Endothelial cell of umbilical vein (primary cell): ENCODE results near the gene FLRT2. TPM values are rescaled to one million over a fixed set of nuclear protein-coding genes. Genes with fewer than 3 reads are reported as not detected.

Experiments used
- BruUV-seq: library from RNA; stranded (reverse); fragments of 400-500 nt; replicated peaks from 2 replicates; lab custom pipeline; 2021; lab: Mats Ljungman, UMichigan
- CTCF ChIA-PET: fragments of 300-600, 350-600 bp; sonication (Branson Sonifier 250); formaldehyde crosslinking; loops from one replicate; lab custom pipeline; 2021; ENCODE audit warnings: antibody characterized with exemption, inconsistent platforms; lab: Charles Lee
- POLR2A ChIA-PET: fragments of 300-600, 350-600 bp; sonication (Branson Sonifier 250); formaldehyde crosslinking; loops from one replicate; lab custom pipeline; 2021; ENCODE audit warnings: antibody characterized with exemption, inconsistent platforms; lab: Charles Lee
- DNase-seq: peaks from one replicate; pipeline ENCODE4 v3.0.0-alpha.2; 2011; ENCODE audit warnings: low read depth, low spot score
- FAIRE-seq: peaks from 2 replicates; lab custom pipeline; 2011; peaks lifted over from hg19 to GRCh38; lab: Jason Lieb, UNC
- H2AFZ ChIP-seq: 2 replicates; pipeline ENCODE4 v1.6.0; 2012; ENCODE audit warnings: low read depth, low read length, control low read depth, inconsistent platforms
- H3K27ac ChIP-seq: 2 replicates; pipeline ENCODE4 v1.5.1; 2011; ENCODE audit warnings: low read depth, mild to moderate bottlenecking, control low read depth, low read length, moderate library complexity; ENCODE audit not compliant: insufficient read depth
- H3K27me3 ChIP-seq, 2 experiments: 2 replicates each; pipeline versions ENCODE4 v1.6.0 to v1.6.1; 2011; ENCODE audit warnings: low read length in 2 of 2, mixed read lengths in 1 of 2; ENCODE audit not compliant: control insufficient read depth in 2 of 2, insufficient read depth in 2 of 2
- H3K36me3 ChIP-seq, 2 experiments: 2 replicates in 1 of 2; 3 replicates in 1 of 2; pipeline ENCODE4 v1.5.1; 2011; ENCODE audit warnings: low read length in 2 of 2, mild to moderate bottlenecking in 1 of 2, moderate library complexity in 1 of 2; ENCODE audit not compliant: control insufficient read depth in 2 of 2, insufficient read depth in 2 of 2; ENCODE audit errors: extremely low read depth in 1 of 2
- H3K4me1 ChIP-seq: 3 replicates; pipeline ENCODE4 v1.5.1; 2011; ENCODE audit warnings: mild to moderate bottlenecking, low read length; ENCODE audit not compliant: control insufficient read depth, insufficient read depth; ENCODE audit errors: extremely low read depth
- H3K4me2 ChIP-seq: 2 replicates; pipeline ENCODE4 v1.6.1; 2011; ENCODE audit warnings: low read length, control low read depth, mixed read lengths; ENCODE audit not compliant: insufficient read depth
- H3K4me3 ChIP-seq, 3 experiments: fragments of 200-600 bp in 1 of 3; sonication (generic), shearing (Covaris generic) in 1 of 3; replicated peaks in 1 of 3; 2 replicates each; pipeline ENCODE4 v1.5.1; 2011 to 2016; ENCODE audit warnings: control low read depth in 3 of 3, low read length in 3 of 3, mild to moderate bottlenecking in 2 of 3, inconsistent platforms in 1 of 3, low read depth in 1 of 3, moderate library complexity in 1 of 3; ENCODE audit not compliant: insufficient read depth in 1 of 3
- H3K79me2 ChIP-seq: 2 replicates; pipeline ENCODE4 v1.6.0; 2012; ENCODE audit warnings: low read length, inconsistent platforms; ENCODE audit not compliant: control insufficient read depth, insufficient read depth
- H3K9ac ChIP-seq: replicated peaks from 2 replicates; pipeline ENCODE3; 2011; ENCODE audit warnings: low read length, control low read depth; ENCODE audit not compliant: insufficient read depth; ENCODE audit errors: extremely low read depth
- H3K9me1 ChIP-seq: replicated peaks from 3 replicates; pipeline ENCODE4 v1.6.0; 2011; ENCODE audit warnings: mild to moderate bottlenecking, low read length; ENCODE audit not compliant: control insufficient read depth, insufficient read depth; ENCODE audit errors: extremely low read depth
- H3K9me3 ChIP-seq: replicated peaks from 2 replicates; pipeline ENCODE4 v1.5.1; 2012; ENCODE audit warnings: low read length, inconsistent platforms; ENCODE audit not compliant: control insufficient read depth, insufficient read depth
- H4K20me1 ChIP-seq: replicated peaks from 2 replicates; pipeline ENCODE3; 2011; ENCODE audit warnings: mild to moderate bottlenecking, low read length; ENCODE audit not compliant: control insufficient read depth, insufficient read depth; ENCODE audit errors: extremely low read depth
- EZH2 ChIP-seq: IDR thresholded peaks from 2 replicates; pipeline ENCODE4 v1.6.1; 2012; ENCODE audit warnings: borderline replicate concordance, low read depth, mild to moderate bottlenecking, moderate library complexity, low read length, inconsistent platforms; ENCODE audit not compliant: severe bottlenecking
- FOS ChIP-seq: IDR thresholded peaks from 2 replicates; pipeline ENCODE4 v1.6.1; 2011; ENCODE audit warnings: mild to moderate bottlenecking, low read length, moderate library complexity, borderline replicate concordance; ENCODE audit not compliant: insufficient read depth
- GATA2 ChIP-seq: IDR thresholded peaks from 2 replicates; pipeline ENCODE4 v1.7.0; 2011; ENCODE audit warnings: low read depth, mild to moderate bottlenecking, moderate library complexity, mixed read lengths, low read length; ENCODE audit not compliant: insufficient read length, insufficient read depth
- JUN ChIP-seq: IDR thresholded peaks from 2 replicates; pipeline ENCODE4 v1.6.1; 2011; ENCODE audit warnings: borderline replicate concordance, low read depth; ENCODE audit not compliant: insufficient read length, insufficient read depth
- MYC ChIP-seq: IDR thresholded peaks from one replicate; pipeline ENCODE4 v1.6.1; 2011; ENCODE audit warnings: mild to moderate bottlenecking, low read depth, low read length
- POLR2A ChIP-seq: IDR thresholded peaks from 2 replicates; pipeline ENCODE4 v1.6.1; 2012; ENCODE audit warnings: low read depth, mild to moderate bottlenecking, control low read depth, low read length
- POLR2AphosphoS5 ChIP-seq: IDR thresholded peaks from 2 replicates; pipeline ENCODE4 v1.6.1; 2012; ENCODE audit warnings: low read depth, mild to moderate bottlenecking, control low read depth, low read length, moderate library complexity; ENCODE audit not compliant: insufficient read depth
- dilution Hi-C: fragments of 300-500 bp; cut with MboI; formaldehyde crosslinking; loops from one replicate; pipeline ENCODE4 v1.15.0; 2019; ENCODE audit warnings: low sequenced_read_pairs; ENCODE audit not compliant: extremely low pct_ligation_motif_present
- intact Hi-C: fragments of 100-400 bp; cut with micrococcal nuclease; formaldehyde crosslinking; loops from one replicate; pipeline ENCODE4 v1.10.0; 2022
- polyA plus RNA-seq, 4 experiments: library from polyadenylated mRNA; depleted of rRNA in 3 of 4; stranded (reverse) in 3 of 4; unstranded in 1 of 4; fragments of >200 nt; gene quantifications; 2 replicates each; pipeline versions ENCODE4 v1.2.1 to v1.2.3, GENCODE V29; 2011 to 2012; ENCODE audit warnings: missing spikeins in 1 of 4
- total RNA-seq: library from RNA; stranded (reverse); gene quantifications from 2 replicates; pipeline ENCODE4 v1.2.3, GENCODE V29; 2021
- TF ChIP-seq, protein P1 (sequence below): IDR thresholded peaks from 2 replicates; pipeline ENCODE4 v1.6.1; 2011; ENCODE audit not compliant: insufficient read depth, insufficient read length
- TF ChIP-seq, protein P2 (sequence below), 2 donors: IDR thresholded peaks; 1 replicate in 1 of 2; 2 replicates in 1 of 2; pipeline ENCODE4 v1.5.1; 2011; ENCODE audit warnings: low read length in 2 of 2, mild to moderate bottlenecking in 2 of 2, moderate library complexity in 2 of 2, control low read depth in 1 of 2, inconsistent platforms in 1 of 2, low read depth in 1 of 2; ENCODE audit not compliant: insufficient read depth in 1 of 2; ENCODE audit errors: extremely low read depth in 1 of 2

The FLRT2 gene
- total and polyA plus RNA-seq, 2 donors (not counting 3 experiments of a cell fraction or from before 2014, with no cell fraction given), result 202 to 229 TPM

DNA sequence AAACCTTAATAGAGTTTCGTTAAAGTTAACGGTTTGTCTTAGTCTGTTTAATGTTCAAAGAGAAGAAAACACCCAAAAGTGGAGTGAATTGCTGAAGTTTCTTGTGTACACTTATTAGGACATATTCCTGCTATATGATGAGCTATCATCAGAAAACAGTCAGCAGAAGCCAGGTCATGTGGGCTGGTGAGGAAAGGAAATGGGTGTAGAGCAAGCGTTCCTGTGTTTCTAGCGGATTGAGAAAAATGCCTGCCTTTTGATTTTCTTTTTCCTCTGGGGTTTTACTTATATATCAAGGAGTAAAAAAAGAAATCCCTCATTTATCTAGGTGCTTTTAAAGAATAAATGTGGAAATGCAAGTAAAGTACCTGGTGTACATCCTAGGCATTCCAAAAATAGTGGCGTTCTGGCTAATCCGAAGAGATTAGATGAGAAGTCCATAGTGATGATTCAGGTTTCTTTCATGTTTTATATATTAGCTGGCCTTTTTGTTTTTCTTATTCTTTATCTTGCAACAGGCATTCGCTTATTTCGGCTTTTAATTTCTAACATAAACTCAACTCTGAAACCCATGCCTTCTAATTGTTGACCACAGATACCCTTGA is 50.7 kb downstream of the FLRT2 start:
- BruUV-seq, result no TSS peak
- H3K9me1 ChIP-seq, result no peaks in the 10 kb centered on the region
- ChIA-PET CTCF (interaction anchor here (0.9 kb wide), 1 partner anchor 9 kb away, joined by 3 read pairs; no protein-coding TSS in a partner anchor), POLR2A (no interaction called here)
- no peak overlapping the region for H3K27ac ChIP-seq
- H4K20me1 ChIP-seq, result no peaks in the 10 kb centered on the region
- H3K4me2 ChIP-seq, result peak overlapping the region; percentile 50
- H2AFZ ChIP-seq, result peak overlapping the region; percentile 50
- dilution Hi-C loops, result no loop called here
- no peaks in the 10 kb centered on the region for H3K79me2 ChIP-seq
- H3K4me1 ChIP-seq, result peaks cover 24% of the 10 kb centered on the region
- no peaks in the 10 kb centered on the region for H3K27me3 ChIP-seq
- TF ChIP-seq, protein P1, sequence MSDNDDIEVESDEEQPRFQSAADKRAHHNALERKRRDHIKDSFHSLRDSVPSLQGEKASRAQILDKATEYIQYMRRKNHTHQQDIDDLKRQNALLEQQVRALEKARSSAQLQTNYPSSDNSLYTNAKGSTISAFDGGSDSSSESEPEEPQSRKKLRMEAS, result no peak
- TF ChIP-seq JUN (no peak), FOS (no peak), GATA2 (no peak), POLR2AphosphoS5 (no peak)
- H3K36me3 ChIP-seq, result peaks cover 0 to 12% of the 10 kb centered on the region in 2 experiments
- intact Hi-C loops, result no loop called here
- FAIRE-seq (peak; percentile 84), DNase-seq (peak; percentile 49)
- H3K9me3 ChIP-seq, result no peaks in the 10 kb centered on the region
- H3K9ac ChIP-seq, result no peak overlapping the region
- no peak overlapping the region for H3K4me3 ChIP-seq

DNA sequence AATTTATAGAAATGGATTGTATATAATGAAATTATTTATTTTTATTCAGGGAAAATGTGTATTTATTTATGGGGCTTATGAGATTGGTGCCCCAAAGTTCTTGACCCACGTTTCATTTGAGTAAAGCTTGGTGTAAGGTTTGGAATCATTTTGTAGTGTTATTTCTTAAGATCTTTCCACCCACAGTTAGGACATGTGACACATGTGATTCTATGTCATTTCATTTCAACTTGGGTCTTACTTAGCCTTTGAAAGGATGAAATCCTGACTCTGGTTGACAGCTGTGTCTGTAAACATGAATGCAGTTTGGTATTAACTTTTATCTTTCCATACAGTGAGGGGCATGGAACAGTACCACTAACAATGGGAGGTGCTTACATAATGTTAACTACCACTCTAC is 51.7 kb downstream of the FLRT2 start:
- Histone ChIP-seq H3K4me2 (no peak overlapping the region), H3K4me1 (peaks cover 25% of the 10 kb centered on the region), H3K79me2 (no peaks in the 10 kb centered on the region), H3K9ac (no peak overlapping the region), H3K27me3 (no peaks in the 10 kb centered on the region), H3K9me3 (no peaks in the 10 kb centered on the region), H4K20me1 (no peaks in the 10 kb centered on the region), H2AFZ (no peak overlapping the region), H3K4me3 (no peak overlapping the region), H3K9me1 (no peaks in the 10 kb centered on the region), H3K36me3 (peaks cover 0 to 12% of the 10 kb centered on the region in 2 experiments), H3K27ac (no peak overlapping the region)
- BruUV-seq, result no TSS peak
- no peak for FAIRE-seq
- dilution Hi-C loops (no loop called here), intact Hi-C loops (no loop called here)
- no peak for DNase-seq
- CTCF ChIA-PET, result no interaction called here
- POLR2A ChIA-PET, result no interaction called here
- TF ChIP-seq POLR2A (no peak), MYC (no peak), EZH2 (no peak), GATA2 (no peak), POLR2AphosphoS5 (no peak)
- TF ChIP-seq, protein P1, result no peak
- TF ChIP-seq, protein P2, sequence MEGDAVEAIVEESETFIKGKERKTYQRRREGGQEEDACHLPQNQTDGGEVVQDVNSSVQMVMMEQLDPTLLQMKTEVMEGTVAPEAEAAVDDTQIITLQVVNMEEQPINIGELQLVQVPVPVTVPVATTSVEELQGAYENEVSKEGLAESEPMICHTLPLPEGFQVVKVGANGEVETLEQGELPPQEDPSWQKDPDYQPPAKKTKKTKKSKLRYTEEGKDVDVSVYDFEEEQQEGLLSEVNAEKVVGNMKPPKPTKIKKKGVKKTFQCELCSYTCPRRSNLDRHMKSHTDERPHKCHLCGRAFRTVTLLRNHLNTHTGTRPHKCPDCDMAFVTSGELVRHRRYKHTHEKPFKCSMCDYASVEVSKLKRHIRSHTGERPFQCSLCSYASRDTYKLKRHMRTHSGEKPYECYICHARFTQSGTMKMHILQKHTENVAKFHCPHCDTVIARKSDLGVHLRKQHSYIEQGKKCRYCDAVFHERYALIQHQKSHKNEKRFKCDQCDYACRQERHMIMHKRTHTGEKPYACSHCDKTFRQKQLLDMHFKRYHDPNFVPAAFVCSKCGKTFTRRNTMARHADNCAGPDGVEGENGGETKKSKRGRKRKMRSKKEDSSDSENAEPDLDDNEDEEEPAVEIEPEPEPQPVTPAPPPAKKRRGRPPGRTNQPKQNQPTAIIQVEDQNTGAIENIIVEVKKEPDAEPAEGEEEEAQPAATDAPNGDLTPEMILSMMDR (IDR thresholded peaks at IDR 0.05; ENCODE audit: extremely low read depth in 1 of 2, insufficient read depth in 1 of 2, low read depth in 1 of 2, low read length in 2 of 2), result no peak
